Right lobe of liver (tissue), 4 donors: Measurements from ENCODE around the gene LTBP1.

Experiments
- POLR2A ChIP-seq: fragments of 450-650 bp; IDR thresholded peaks from one replicate; pipeline ENCODE4 v1.6.1; 2017; ENCODE audit warnings: antibody characterized with exemption, mild to moderate bottlenecking
- TF ChIP-seq, protein P1 (sequence below), 4 donors: fragments of 200-600 bp in 3 of 4; fragments of 450-650 bp in 1 of 4; IDR thresholded peaks; one replicate each; pipeline versions ENCODE4 v1.5.1 to v1.8.0; 2016 to 2022; ENCODE audit warnings: antibody characterized with exemption in 4 of 4, mild to moderate bottlenecking in 2 of 4
- donor health status: DM: no; HTN: no; CAD: no.
- donor health status: DM: no; HTN: no; CAD: no.
- donor health status: DM: no; HTN: yes; CAD: no.

DNA sequence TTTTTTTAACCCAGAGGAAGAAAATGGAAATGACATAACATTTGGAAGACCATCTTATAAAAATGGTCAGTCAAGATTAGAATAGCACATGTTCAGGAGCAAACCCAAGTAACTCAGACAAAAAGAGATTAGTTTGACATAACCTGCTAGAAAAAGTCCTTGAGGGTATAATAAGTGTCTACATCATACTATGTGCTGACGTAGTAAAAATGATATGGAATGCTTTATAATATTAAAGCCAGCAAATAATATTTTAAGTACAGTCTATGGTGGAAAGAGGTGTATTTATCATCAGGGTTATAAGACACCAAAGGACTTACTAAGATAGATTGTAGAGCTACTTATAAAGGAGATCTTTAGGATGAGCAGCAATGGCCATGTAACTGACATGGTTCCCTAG, 169.0 kb downstream of the LTBP1 start:
- TF ChIP-seq, protein P1, sequence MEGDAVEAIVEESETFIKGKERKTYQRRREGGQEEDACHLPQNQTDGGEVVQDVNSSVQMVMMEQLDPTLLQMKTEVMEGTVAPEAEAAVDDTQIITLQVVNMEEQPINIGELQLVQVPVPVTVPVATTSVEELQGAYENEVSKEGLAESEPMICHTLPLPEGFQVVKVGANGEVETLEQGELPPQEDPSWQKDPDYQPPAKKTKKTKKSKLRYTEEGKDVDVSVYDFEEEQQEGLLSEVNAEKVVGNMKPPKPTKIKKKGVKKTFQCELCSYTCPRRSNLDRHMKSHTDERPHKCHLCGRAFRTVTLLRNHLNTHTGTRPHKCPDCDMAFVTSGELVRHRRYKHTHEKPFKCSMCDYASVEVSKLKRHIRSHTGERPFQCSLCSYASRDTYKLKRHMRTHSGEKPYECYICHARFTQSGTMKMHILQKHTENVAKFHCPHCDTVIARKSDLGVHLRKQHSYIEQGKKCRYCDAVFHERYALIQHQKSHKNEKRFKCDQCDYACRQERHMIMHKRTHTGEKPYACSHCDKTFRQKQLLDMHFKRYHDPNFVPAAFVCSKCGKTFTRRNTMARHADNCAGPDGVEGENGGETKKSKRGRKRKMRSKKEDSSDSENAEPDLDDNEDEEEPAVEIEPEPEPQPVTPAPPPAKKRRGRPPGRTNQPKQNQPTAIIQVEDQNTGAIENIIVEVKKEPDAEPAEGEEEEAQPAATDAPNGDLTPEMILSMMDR (IDR thresholded peaks at IDR 0.05), result no peak
- no peak for TF ChIP-seq POLR2A
